HG03575 (cell line): ENCODE measurements around the gene CCDC146.

ENCODE experiments used
- ATAC-seq: cut with Tn5 transposase; IDR thresholded peaks from one replicate; pipeline ENCODE4 v1.9.1; 2021; ENCODE audit not compliant: unreplicated experiment, insufficient number of reproducible peaks, low FRiP score; ENCODE audit errors: extremely low read depth

The CCDC146 gene

GRCh38 chr7:77238703-77239136 is 116.3 kb downstream of the CCDC146 start:
- no peak for ATAC-seq

- ATAC-seq, result no peak
Observed at GRCh38 chr7:77239471-77239870, 117.1 kb downstream of the CCDC146 start.

DNA sequence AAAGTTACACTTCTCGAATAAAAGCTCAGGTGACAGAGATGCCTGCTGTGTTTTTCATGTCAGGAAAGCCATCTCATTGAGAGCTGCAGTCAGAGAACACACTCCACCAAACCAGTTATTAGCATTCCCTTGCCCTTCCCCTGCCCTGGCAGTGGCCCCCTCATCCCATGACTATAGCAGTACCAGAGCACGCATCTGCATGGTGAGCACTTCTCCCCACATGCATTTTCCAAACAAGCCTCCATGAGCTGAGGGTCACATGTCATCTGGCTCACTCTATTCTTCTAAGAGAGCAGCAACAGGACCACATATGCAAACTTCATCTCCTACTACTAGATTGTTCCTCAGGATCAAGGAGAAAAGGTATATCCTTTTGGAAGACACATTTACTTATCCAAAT is 119.7 kb downstream of the CCDC146 start:
- ATAC-seq, result no peak

- no peak for ATAC-seq
Observed at GRCh38 chr7:77242554-77242953, 120.1 kb downstream of the CCDC146 start.

DNA sequence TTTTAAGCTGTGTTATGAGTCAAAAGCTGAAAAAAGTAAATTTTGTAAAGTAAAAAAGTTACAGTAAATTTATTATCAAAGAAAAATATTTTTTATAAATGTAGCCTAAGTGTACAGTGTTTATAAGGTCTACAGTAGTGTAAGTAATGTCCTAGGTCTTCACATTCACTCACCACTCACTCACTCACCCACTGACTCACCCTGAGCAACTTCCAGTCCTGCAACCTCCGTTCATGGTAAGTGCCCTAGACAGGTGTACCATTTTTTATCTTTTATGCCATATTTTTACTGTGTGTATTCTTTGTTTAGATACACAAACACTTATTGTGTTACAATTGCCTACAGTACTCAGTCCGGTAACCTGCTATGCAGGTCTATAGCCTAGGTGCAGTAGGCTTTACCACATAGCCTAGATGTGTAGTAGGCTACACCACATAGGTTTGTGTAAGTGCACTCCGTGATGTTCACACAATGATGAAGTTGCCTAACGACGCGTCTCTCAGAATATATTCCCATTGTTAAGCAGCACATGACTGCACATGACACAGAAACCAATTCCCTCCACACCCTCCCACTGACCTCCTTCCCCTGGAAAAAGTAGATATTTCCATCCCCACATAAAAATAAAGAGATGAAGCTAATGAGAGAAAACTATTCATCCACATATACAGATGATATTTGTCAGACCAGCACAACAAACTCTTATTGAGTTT is 122.0 kb downstream of the CCDC146 start:
- ATAC-seq, result no peak

GRCh38 chr7:77245015-77245755 is 122.8 kb downstream of the CCDC146 start:
- no peak for ATAC-seq

- ATAC-seq, result no peak
Observed at GRCh38 chr7:77246026-77246640, 123.7 kb downstream of the CCDC146 start.

DNA sequence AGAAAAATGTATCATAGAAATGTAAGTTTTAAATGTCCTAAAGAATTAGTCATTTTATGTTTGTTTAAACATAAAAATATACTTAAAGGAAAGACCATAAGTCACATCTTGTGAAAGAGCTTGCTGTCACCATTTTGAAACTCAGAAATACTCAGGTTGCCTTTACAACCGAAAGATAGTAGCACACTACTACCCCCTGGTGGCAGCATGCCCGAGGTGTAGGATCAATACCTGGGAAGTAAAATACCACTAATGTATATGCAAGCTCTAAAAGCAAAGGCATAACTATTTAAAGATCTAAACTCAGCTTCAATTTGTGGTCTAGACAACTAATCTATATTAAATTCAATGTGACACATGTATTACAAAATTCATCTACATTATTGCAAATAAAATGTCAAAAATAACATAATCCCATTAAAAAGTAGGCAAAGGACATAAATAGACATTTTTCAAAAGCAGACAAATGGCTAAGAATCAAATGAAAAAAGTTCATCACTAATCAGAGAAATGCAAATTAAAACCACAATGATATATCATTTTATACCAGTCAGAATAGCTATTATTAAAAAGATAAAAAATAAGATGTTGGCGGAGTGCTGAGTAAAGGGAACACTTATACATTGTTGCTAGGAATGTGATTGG is 124.9 kb downstream of the CCDC146 start:
- ATAC-seq, result no peak

- no peak for ATAC-seq
Observed at GRCh38 chr7:77248154-77248553, 125.7 kb downstream of the CCDC146 start.

- ATAC-seq, result no peak
Observed at GRCh38 chr7:77252506-77252905, 130.1 kb downstream of the CCDC146 start.

DNA sequence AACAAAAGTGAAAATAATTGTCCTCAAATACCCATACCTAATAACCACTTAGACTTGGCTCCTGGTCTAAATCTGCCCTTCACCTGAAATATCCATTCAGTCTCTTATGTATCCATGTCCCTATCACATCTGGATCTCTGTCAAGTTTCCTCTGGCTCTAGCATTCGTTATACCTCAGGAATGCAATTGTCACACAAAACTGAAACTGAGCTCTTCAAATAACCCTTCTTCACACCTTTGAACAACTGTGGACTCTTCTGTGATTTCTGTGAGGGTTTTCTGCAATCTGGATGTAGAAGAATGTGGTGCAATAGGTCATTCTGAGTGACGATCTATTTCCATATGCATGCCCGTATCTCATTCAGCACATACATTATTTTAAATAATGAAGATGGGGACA is 130.7 kb downstream of the CCDC146 start:
- ATAC-seq, result no peak

DNA sequence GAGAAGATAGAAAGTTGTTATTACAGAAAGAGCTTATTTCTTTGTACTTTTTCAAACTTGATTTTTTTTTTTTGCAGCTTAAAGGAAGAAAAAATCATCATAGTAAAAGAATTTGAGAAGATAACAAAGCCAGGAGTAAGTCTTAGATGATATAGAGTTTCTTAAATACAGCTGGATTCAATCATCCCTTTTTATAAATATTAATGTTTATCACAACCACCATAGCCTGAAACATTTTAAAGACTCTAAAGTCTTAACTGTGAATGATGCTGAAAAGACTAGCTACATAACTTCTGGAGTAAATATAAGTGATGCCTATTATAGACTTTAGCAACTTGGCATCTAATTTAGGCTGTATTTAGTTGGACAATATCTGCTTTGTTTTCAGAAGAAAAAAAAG is 132.0 kb downstream of the CCDC146 start:
- no peak for ATAC-seq

GRCh38 chr7:77254915-77255314 is 132.5 kb downstream of the CCDC146 start:
- ATAC-seq, result no peak

- no peak for ATAC-seq
Observed at GRCh38 chr7:77258014-77258413, 135.6 kb downstream of the CCDC146 start.

DNA sequence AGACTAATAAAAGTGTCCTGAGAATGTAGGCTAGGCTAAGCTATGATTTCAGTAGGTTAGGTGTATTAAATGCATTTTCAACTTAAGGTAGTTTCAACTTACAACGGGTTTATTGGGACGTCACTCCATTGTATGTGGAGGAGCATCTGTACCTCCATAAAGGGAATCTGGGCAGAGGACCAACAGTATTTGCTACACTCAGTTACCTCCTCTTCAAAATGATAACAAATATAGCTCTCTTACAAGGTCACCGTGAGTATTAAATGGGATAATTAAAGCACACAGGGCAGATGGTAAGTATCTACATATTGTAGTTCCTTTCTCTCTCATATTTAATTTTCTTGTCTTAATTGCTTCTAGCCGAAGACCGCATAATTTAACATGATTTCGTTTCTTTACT is 136.2 kb downstream of the CCDC146 start:
- no peak for ATAC-seq

DNA sequence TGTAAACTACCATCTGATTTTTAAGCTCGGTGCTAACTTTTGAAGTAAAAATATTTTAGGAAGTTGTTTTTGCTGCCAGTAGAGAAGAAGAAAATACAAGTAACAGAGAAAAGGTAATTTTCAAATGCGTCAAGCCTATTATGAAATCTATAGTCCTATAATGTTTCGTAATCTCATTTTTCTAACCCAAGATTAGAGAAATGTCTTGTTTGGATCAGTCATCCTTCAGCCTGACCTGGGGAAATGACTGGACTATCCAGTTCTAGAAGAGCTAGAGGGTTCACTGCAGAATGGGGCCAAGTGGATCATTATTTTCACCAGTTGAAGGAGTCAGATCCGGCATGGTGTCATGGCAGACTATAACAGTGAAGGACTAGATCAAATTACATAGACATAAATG is 139.9 kb downstream of the CCDC146 start:
- no peak for ATAC-seq

GRCh38 chr7:77265666-77266065 is 143.3 kb downstream of the CCDC146 start:
- no peak for ATAC-seq

- ATAC-seq, result peak; percentile 81
Observed at GRCh38 chr7:77266291-77266794, 143.9 kb downstream of the CCDC146 start.

DNA sequence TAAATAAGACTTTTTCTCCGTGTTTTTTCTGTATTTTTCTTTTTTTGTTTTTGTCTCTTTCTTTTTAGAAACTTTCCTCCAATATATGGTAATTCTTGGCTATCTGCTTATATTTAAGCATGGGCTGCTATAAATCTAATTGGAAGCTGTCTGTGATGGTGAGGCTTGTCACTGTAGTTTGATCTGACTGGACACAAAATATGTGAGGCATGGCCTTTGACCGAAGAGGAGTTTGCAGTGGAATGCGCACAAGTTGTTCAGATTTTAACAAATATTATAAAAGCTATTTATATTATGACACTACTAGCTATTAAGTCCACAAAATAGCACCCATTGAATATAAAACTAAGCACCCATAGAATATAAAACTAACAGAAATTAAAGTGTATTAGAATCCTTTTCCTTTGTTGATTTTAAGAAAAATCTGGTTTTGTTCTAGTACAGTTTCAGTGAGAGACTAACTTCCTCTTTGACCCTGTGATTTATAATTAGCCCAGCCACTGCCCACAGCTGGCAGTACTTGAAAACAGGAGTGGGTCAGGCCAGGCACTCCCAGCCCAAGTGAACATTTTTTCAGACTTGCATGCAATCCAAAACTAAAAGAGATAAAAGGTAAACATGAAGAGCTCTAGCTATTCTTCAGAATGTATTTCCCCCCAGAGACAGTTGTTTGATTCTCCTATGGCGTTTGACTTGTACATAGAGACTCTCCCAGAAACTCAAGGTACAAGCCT is 147.1 kb downstream of the CCDC146 start:
- no peak for ATAC-seq
